Adrenal gland (tissue), 5 donors: ENCODE results near the gene MDFI.

ENCODE experiments used
- CTCF ChIP-seq, 6 experiments: fragments of 450-650 bp in 4 of 6; fragments of 200-600 bp in 2 of 6; sonication (generic) in 1 of 6; IDR thresholded peaks; 1 replicate in 5 of 6; 2 replicates in 1 of 6; pipeline versions ENCODE4 v1.5.1 to v1.8.0; 2016 to 2021; ENCODE audit warnings: antibody characterized with exemption in 6 of 6, mild to moderate bottlenecking in 2 of 6, moderate library complexity in 1 of 6
- POLR2A ChIP-seq, 2 donors: fragments of 450-650 bp; IDR thresholded peaks; one replicate each; pipeline ENCODE4 v1.6.1; 2017; ENCODE audit warnings: antibody characterized with exemption in 2 of 2, mild to moderate bottlenecking in 2 of 2, moderate library complexity in 1 of 2
- donor health status: DM: no; HTN: no; CAD: no.

DNA sequence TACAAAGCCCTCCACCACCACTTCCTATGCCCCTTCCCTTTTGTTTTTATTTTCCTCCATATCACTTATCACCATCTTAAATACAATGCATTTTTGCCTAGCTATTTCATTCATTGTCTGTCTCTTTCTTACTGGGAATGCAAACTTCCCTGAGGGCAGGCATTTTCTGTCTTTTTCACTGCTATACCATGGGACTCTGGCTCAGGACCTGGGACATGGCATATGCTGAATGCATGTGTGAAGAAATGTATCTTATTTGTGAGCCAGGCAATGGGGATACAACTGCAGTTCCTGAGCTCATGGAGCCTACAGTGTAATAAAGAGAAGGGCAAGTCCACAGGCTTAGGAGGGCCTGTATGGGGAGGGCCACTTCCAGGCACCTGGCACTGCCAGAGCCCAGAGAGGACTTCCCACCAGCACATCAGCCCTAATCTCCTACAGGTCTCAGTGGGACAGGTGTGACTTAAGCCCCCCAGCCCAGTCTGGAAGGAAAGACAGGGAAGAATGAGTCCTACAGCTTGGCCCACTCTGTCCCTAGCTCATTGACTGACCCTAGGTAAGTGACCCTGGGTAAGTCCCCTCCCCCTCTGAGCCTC, 53.9 kb downstream of the MDFI start:
- TF ChIP-seq CTCF (IDR thresholded peaks at IDR 0.05) (no peak), POLR2A (IDR thresholded peaks at IDR 0.05) (no peak)
